KOPT-K1 (cell line): Measurements from ENCODE around the gene BICD1.
"Not testable (repeated sequence)": the region's sequence is repeated elsewhere in the genome, so short reads cannot be mapped to it uniquely, and the experiment has no call there.

Experiments used
- H3K27ac ChIP-seq: fragments of 200-600 bp; sonication (generic); 2 replicates; pipeline ENCODE4 v1.5.1; 2016; ENCODE audit warnings: antibody characterized with exemption, mild to moderate bottlenecking, low read depth, low read length; ENCODE audit not compliant: poor library complexity, severe bottlenecking
- H3K36me3 ChIP-seq: fragments of 200-600 bp; sonication (generic); 2 replicates; pipeline ENCODE4 v1.5.1; 2017; ENCODE audit warnings: antibody characterized with exemption, mild to moderate bottlenecking, low read length, moderate library complexity; ENCODE audit not compliant: insufficient read depth
- H3K9me3 ChIP-seq: fragments of 200-600 bp; sonication (generic); 2 replicates; pipeline ENCODE4 v1.5.1; 2017; ENCODE audit warnings: antibody characterized with exemption, low read length, mild to moderate bottlenecking; ENCODE audit not compliant: insufficient read depth, poor library complexity, severe bottlenecking

The BICD1 gene

DNA sequence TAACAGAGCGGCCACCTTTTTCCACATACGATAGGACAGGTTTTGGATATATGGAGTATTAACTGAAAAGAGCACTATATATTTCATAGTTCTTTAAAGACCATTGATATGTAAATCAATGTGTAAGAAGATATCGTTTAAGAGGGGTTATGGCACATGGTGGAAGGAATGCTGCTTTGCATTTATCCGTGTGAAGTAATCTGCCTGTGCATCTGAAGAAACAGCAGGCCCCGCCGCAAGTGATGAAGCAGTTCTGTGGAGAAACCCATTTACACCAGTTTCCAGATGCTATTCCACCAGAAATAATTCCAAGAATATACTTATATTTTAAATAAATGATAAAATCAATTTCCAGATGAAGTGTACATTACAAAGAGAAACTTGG lies 72.4 kb downstream of the BICD1 start:
- H3K27ac ChIP-seq = no peak overlapping the region
- H3K9me3 ChIP-seq = no peaks in the 10 kb centered on the region
- H3K36me3 ChIP-seq = 0 out of 2 replicates have a peak, but pooled peaks cover 4% of the 10 kb centered on the region

DNA sequence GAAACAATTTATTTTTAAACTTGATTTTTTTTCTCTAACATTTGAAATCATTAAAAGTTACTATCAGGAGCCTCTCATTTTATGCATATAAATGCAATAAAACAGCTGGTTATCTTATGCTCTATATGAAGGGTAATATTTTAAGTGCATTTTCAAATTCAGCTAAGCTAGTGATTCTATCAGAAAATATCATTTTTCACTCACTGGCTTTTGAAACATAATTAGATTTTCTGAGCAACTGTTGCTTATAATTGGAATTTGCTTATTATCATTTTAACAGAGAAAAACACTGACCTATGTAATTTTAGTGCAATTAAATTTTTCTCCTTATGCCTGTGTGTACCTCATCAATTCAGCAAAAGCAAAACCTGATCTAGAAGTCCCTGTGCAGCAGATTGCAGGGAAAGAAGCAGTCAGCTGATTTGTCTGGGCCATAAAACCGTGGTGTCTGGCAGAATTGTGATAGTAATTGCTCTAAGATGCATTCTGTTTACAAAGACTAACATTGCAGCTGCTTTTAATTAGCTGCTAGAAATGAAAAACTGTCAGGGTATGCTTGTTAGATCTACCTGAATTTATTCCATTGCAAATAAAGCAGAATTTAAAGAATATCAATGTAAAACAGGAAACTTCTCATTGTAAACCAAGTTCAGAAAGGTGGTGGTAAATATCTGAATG lies 75.0 kb downstream of the BICD1 start:
- Histone ChIP-seq H3K36me3 (0 out of 2 replicates have a peak, but pooled peaks cover 4% of the 10 kb centered on the region), H3K9me3 (no peaks in the 10 kb centered on the region), H3K27ac (no peak overlapping the region)

DNA sequence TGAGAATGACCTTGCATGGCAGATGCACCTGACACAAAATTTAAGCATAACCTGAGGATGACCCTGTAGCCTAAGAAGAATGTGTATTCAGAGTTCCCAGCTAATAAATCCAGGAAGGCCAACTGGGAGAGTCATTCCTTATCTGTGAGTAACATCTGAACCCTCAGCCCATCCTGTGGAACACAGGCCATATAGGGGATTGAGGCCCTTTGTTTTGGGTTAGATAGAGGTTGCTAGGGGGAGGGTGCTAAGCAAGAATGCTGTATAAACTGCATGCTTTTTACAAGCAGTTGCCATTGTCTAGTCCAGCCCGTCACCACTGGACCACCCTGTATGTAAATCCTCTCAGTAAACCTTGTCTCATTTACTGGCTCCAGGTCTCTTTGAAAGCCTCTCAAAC lies 77.0 kb downstream of the BICD1 start:
- Histone ChIP-seq H3K27ac (no peak overlapping the region), H3K36me3 (0 out of 2 replicates have a peak, but pooled peaks cover 4% of the 10 kb centered on the region), H3K9me3 (no peaks in the 10 kb centered on the region)

DNA sequence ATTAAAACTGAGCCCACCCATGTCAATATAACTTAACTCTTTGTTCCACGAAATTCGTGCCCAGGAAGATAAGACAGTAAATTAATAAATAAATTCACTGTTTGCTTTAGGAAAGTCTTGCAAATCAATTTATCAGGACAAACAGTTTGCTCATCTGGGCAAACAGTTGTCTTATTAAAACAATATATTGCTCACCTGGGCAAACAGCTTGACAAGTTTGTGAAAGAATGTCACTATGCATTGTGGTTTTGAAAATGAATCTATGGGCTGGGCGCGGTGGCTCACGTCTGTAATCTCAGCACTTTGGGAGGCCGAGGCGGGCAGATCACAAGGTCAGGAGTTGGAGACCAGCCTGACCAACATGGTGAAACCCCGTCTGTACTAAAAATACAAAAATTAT lies 80.5 kb downstream of the BICD1 start:
- H3K36me3 ChIP-seq, H3K9me3 ChIP-seq, H3K27ac ChIP-seq: not testable (repeated sequence)

DNA sequence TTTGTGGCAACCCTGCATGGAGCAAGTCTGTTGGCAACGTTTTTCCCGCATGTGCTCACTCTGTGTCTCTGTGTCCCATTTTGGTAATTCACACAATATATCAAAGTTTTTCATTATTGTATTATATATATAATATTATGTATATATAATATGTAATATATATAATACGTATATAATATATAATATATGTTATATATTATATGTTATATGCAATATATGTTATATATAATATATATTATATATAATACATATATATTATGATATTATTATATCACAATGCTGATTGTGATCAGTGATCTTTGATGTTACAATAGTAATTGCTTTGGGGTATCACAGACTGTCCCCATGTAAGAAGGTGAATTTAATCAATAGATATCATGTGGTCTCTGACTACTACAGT lies 84.8 kb downstream of the BICD1 start:
- Histone ChIP-seq H3K27ac (no peak overlapping the region), H3K9me3 (peaks cover 42% of the 10 kb centered on the region), H3K36me3 (no peaks in the 10 kb centered on the region; the same call in 1 of the 2 replicates)

DNA sequence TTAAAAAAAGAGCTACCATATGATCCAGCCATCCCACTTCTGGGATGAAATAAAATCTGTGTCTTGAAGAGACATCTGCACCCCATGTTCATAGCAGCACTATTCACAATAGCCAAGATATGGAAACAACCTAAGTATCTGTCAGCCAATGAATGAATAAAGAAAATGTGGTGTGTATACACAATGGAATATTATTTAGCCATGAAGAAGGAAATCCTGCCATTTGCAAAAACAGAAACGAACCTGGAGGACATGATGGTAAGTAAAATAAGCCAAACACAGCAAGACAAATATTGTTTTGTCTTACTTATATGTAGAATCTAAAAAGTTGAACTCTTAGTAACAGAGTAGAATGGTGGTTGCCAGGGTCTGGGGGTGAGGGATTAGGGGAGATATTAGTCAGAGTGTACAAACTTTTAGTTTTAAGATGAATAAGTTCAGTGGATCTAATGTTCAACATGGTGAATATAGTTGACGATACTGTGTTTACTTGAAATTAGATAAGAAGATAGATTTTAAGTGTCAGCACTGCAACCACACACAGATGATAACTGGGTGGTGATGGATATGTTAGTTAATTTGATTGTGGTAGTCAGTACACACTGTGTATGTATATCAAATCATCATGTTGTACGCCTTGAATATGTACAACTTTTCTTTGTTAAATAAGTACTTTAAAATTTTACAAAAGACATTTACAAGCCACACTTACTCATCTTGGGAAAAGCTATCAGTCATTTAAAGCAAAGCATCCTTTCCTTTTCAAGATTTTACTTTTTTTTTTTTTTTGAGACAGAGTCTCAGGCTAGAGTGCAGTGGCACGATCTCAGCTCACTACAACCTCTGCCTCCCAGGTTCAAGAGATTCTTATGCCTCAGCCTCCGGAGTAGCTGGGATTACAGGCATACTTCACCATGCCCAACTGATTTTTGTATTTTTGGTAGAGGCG lies 89.9 kb downstream of the BICD1 start:
- peaks cover 55% of the 10 kb centered on the region for H3K9me3 ChIP-seq
- no peak overlapping the region for H3K27ac ChIP-seq
- H3K36me3 ChIP-seq = no peaks in the 10 kb centered on the region

DNA sequence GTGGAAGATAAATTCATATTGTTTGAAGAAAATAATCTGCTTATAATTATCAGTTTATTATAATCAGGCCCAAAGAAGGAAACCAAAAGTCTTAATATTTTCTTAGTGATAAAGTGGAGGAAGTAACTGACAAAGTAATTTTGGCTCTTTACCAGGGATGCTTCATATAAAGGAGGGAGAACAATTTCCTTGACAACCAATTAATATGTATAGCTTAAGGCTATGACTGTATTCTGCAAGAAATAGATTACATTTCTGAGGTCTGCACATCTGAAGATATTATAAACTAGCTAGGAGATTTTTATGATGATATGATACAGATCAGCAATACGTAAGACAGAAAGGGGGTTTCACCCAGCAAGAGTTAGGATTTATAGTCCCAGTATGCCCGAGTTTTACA lies 90.8 kb downstream of the BICD1 start:
- Histone ChIP-seq H3K9me3 (peaks cover 51% of the 10 kb centered on the region), H3K27ac (no peak overlapping the region), H3K36me3 (no peaks in the 10 kb centered on the region)

DNA sequence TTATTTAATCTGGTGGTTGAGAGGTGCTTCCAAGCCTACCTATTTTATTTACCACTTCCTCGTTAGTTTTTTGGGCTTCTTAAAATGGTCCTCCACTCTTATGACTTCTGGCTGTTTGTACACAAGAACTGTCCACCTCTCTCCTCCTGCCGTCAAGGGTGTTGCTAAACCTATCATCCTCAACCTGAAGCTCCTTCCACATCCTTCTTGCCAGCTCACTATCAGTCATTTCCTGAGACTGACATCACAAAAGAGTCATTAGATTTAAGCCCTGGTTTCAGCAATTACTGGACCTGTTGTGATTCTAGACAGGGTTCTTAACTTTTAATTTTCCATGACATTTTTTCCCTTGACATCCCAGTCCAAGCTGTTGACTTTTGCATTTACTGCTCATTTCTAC lies 91.9 kb downstream of the BICD1 start:
- peaks cover 41% of the 10 kb centered on the region for H3K9me3 ChIP-seq
- no peak overlapping the region for H3K27ac ChIP-seq
- H3K36me3 ChIP-seq = no peaks in the 10 kb centered on the region

DNA sequence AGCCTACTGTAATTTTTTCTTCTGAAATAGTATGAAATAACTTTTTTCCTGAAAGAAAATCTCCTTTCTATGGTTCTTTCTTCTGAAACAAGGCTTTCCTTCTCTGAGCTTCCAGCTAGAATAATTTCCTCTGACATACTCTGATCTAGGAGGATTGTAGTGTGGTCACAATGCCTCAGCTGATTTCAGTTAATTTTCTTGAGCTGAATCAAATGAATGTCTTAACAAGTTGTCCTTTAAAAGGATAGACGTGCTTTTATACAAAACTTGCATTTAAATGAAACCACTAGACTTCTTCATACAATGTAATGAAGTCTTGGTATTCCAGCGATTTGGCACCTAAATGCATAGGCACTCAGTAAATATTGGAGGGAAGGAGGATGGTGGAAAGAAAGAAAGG lies 94.4 kb downstream of the BICD1 start:
- Histone ChIP-seq H3K36me3 (no peaks in the 10 kb centered on the region), H3K27ac (no peak overlapping the region), H3K9me3 (peaks cover 16% of the 10 kb centered on the region)

DNA sequence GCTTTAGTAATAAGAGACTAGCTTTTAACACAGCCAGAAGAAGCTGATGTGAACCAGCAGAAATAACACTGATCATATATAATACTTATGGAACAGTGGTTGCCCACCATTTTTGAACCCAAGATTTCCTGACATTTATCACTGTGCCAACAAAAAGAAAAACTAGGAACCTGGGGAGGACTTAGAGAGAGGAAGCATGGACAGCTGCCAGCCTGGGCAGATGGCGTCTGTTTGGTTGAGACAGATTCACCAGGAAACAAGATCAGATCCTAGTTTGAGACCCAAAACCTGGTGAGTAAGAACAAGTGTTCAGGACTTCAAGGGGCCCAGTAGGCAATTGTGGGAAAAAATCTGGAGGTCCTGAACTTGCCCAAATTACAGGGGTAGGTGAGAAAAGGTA lies 95.3 kb downstream of the BICD1 start:
- no peaks in the 10 kb centered on the region for H3K36me3 ChIP-seq
- H3K27ac ChIP-seq = no peak overlapping the region
- peaks cover 13% of the 10 kb centered on the region for H3K9me3 ChIP-seq

DNA sequence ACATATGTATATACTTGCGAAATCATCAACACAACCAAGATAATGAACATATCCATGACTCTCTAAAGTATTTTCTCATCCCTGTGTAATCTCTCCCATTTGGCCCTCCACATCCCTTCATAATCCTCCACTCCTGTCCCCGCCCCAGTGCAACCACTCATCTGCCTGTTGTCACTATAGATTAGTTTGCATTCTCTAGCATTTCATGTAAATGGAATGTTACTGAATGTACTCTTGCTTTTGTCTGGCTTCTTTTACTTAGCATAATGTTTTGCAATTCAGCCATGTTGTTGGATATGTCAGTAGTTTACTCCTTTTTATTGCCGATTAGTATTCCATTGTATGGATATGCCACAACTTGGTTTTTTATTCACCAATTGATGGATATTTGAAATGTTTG lies 99.1 kb downstream of the BICD1 start:
- H3K9me3 ChIP-seq = no peaks in the 10 kb centered on the region
- no peak overlapping the region for H3K27ac ChIP-seq
- H3K36me3 ChIP-seq = no peaks in the 10 kb centered on the region

DNA sequence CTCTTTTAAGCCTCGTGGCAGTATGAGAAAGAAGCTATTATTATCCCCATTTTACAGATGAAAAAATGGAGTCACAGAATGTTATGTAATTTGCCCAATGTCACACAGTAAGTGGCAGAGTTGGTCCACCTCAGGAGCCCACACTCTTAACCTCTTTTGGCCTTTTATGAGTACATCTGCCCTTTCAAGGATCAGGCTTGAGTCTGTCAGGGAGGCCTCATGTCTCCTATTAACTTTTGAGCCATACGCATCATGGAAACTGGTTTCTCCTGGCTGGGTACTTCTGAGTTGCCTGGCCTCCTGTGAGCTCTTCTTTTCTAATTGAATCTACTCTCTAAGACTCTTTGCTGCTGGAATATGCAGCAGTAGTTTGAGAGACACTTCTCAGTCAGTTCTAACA lies 101.7 kb downstream of the BICD1 start:
- H3K9me3 ChIP-seq = no peaks in the 10 kb centered on the region
- H3K27ac ChIP-seq = no peak overlapping the region
- H3K36me3 ChIP-seq = no peaks in the 10 kb centered on the region

DNA sequence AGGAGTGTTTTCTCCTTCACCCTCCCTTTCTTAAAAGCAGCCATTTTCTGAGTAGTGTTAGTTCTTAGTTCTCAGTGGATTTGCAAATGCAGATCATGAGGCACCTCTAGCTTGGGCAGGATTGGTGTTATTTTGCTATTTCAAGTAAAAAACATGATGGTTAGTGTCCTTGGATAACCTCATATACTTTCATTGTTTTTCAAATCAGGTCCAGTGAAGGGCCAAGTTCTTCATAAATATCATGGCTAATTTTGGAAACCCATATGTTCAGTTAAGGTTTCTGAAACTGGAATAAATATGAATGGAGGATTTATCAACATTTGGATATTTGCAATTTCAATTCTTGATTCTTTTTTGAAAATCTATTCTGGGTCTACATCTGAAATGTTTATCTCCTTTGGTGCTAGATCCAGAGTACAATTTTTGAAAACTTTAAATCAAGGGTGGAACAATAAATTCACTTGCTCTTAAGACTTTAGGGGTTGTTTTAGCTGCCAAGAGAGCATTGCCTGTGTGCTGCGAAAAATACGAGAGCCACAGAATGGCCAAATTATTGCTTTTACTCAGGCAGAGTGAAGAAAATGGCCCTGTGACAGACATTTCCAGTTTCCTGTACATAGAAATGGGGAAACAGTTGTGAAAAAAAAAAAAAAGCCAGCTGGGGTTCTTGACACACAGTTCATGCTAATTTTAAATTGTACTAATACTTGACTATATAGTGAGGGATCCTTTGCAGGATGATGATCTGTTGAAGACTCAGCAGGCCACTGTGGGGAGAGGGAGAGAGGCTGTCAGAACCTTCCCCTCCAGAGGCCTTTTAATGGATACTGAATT lies 104.6 kb downstream of the BICD1 start:
- no peaks in the 10 kb centered on the region for H3K9me3 ChIP-seq
- no peak overlapping the region for H3K27ac ChIP-seq
- H3K36me3 ChIP-seq = peaks cover 4% of the 10 kb centered on the region

DNA sequence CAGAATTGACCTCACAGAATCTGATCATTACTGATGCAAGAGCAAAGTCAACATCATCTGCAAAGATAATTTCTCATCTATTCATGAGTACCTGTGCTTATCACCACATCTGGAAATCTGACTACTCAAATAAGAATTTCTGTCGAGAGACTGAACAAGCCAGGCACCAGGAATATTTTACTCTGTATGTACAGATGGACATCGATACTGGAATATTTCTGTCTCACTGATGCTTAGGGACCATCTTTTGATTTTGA lies 105.2 kb downstream of the BICD1 start:
- H3K9me3 ChIP-seq = no peaks in the 10 kb centered on the region
- peaks cover 10% of the 10 kb centered on the region for H3K36me3 ChIP-seq
- H3K27ac ChIP-seq = no peak overlapping the region

DNA sequence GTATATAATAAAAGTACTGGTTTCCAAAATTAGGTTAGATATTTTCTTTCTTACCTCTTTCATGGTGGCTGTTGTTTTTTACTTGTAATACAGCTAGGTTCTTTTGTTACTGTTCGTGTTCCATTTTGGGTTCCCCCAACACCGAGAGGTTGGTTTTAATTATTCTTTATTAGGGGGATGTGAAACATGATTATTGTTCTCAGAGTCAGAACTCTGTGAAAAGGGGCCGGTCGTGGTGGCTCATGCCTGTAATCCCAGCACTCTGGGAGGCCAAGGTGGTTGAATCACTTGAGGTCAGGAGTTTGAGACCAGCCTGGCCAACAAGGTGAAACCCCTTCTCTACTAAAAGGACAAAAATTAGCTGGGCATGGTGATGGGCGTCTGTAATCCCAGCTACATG lies 108.1 kb downstream of the BICD1 start:
- Histone ChIP-seq H3K9me3 (no peaks in the 10 kb centered on the region), H3K36me3 (peaks cover 29% of the 10 kb centered on the region), H3K27ac (no peak overlapping the region)
